GM13977 (cell line): Measurements from ENCODE around the gene AKAP13.

Experiments used
- DNase-seq: peaks from one replicate; pipeline ENCODE4 v3.0.0; 2012; ENCODE audit warnings: low spot score
- CTCF ChIP-seq: IDR thresholded peaks from 2 replicates; pipeline ENCODE4 v1.5.1; 2012; ENCODE audit warnings: mild to moderate bottlenecking, control low read depth; ENCODE audit not compliant: insufficient read depth; ENCODE audit errors: extremely low read depth, missing control alignments
- in situ Hi-C: fragments of 300-500 bp; cut with MboI; formaldehyde crosslinking; loops from one replicate; pipeline ENCODE4 v1.12.0; 2022; ENCODE audit warnings: low sequenced_read_pairs, low pct_unique_long_range_greater_than_20kb, mixed read lengths, inconsistent platforms; ENCODE audit not compliant: unreplicated experiment

Gene AKAP13

GRCh38 chr15:85497172-85497569 lies 116.8 kb downstream of the AKAP13 start:
- TF ChIP-seq CTCF, result no peak
- no peak for DNase-seq
- in situ Hi-C loops, result loop anchor here (25.0 kb wide), 2 partner anchors 215 to 340 kb away; no protein-coding TSS in a partner anchor

- in situ Hi-C loops, result loop anchor here (25.0 kb wide), 2 partner anchors 214 to 339 kb away; no protein-coding TSS in a partner anchor
- no peak for TF ChIP-seq CTCF
- DNase-seq, result no peak
Observed at GRCh38 chr15:85498471-85498870, 118.1 kb downstream of the AKAP13 start.

GRCh38 chr15:85499371-85499887 lies 119.0 kb downstream of the AKAP13 start:
- no peak for DNase-seq
- TF ChIP-seq CTCF, result no peak
- in situ Hi-C loops, result loop anchor here (25.0 kb wide), 2 partner anchors 213 to 338 kb away; no protein-coding TSS in a partner anchor

- no peak for TF ChIP-seq CTCF
- in situ Hi-C loops, result no loop called here
- DNase-seq, result no peak
Observed at GRCh38 chr15:85500060-85500708, 119.8 kb downstream of the AKAP13 start.

GRCh38 chr15:85500729-85501128 lies 120.3 kb downstream of the AKAP13 start:
- no peak for DNase-seq
- in situ Hi-C loops, result no loop called here
- no peak for TF ChIP-seq CTCF

- DNase-seq, result no peak
- in situ Hi-C loops, result no loop called here
- no peak for TF ChIP-seq CTCF
Observed at GRCh38 chr15:85501574-85501973, 121.2 kb downstream of the AKAP13 start.
